ENCODE results near the gene DNMT3B. TPM values are rescaled to one million over a fixed set of nuclear protein-coding genes. Genes with fewer than 3 reads are reported as not detected.

The DNMT3B gene
- total RNA-seq, 2 donors from 2014 or later, result 6.3 to 6.5 TPM

- no peak for ATAC-seq
- DNase-seq, result no peak
- Histone ChIP-seq H3K4me3 (no peak overlapping the region), H3K4me1 (no peaks in the 10 kb centered on the region), H3K27me3 (no peaks in the 10 kb centered on the region), H3K27ac (no peak overlapping the region), H3K9me3 (no peaks in the 10 kb centered on the region), H3K36me3 (replicated peaks in 1 of 2; ENCODE audit: insufficient read depth in 1 of 2, low read depth in 2 of 2) (no peaks in the 10 kb centered on the region)
- intact Hi-C loops (cut with DNase I), result no loop called here
- WGBS, 2 donors, result 77 to 92% methylated on average over 4 of the region's 4 CpGs
- TF ChIP-seq POLR2A (IDR thresholded peaks at IDR 0.05), result no peak
- TF ChIP-seq, protein P1, sequence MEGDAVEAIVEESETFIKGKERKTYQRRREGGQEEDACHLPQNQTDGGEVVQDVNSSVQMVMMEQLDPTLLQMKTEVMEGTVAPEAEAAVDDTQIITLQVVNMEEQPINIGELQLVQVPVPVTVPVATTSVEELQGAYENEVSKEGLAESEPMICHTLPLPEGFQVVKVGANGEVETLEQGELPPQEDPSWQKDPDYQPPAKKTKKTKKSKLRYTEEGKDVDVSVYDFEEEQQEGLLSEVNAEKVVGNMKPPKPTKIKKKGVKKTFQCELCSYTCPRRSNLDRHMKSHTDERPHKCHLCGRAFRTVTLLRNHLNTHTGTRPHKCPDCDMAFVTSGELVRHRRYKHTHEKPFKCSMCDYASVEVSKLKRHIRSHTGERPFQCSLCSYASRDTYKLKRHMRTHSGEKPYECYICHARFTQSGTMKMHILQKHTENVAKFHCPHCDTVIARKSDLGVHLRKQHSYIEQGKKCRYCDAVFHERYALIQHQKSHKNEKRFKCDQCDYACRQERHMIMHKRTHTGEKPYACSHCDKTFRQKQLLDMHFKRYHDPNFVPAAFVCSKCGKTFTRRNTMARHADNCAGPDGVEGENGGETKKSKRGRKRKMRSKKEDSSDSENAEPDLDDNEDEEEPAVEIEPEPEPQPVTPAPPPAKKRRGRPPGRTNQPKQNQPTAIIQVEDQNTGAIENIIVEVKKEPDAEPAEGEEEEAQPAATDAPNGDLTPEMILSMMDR (IDR thresholded peaks at IDR 0.05), result no peak
These were observed 47.7 kb downstream of the DNMT3B start for GRCh38 chr20:32809907-32810306.

DNA sequence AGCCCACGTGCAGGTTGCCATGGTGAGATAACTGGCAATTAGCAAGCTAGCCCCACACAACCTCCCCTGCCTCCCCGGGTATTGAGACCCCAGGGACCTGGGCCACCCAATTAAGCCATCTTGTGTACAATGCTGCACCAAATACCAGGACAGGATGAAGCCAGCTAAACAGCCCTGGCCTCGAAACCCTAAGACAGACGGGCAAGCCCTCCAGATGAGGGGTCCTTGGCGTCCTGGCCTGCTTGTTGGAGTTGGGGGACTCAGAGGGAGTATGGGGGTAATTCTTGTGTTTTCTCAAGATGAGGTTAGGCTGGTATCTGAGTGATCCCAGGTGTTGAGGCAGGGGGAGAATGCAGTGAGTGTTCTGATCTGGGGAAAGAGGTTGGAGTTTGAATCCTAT is 48.8 kb downstream of the DNMT3B start:
- intact Hi-C loops (cut with DNase I), result no loop called here
- ATAC-seq (no peak), DNase-seq (no peak)
- no peak for TF ChIP-seq POLR2A (IDR thresholded peaks at IDR 0.05)
- TF ChIP-seq, protein P1 (IDR thresholded peaks at IDR 0.05), result no peak
- no peaks in the 10 kb centered on the region for H3K9me3 ChIP-seq
- H3K4me3 ChIP-seq, result no peak overlapping the region
- H3K27ac ChIP-seq, result no peak overlapping the region
- WGBS, 2 donors, result 76 to 85% methylated on average over 5 of the region's 5 CpGs
- H3K27me3 ChIP-seq, result no peaks in the 10 kb centered on the region
- H3K36me3 ChIP-seq (replicated peaks in 1 of 2; ENCODE audit: insufficient read depth in 1 of 2, low read depth in 2 of 2), result no peaks in the 10 kb centered on the region
- no peaks in the 10 kb centered on the region for H3K4me1 ChIP-seq

DNA sequence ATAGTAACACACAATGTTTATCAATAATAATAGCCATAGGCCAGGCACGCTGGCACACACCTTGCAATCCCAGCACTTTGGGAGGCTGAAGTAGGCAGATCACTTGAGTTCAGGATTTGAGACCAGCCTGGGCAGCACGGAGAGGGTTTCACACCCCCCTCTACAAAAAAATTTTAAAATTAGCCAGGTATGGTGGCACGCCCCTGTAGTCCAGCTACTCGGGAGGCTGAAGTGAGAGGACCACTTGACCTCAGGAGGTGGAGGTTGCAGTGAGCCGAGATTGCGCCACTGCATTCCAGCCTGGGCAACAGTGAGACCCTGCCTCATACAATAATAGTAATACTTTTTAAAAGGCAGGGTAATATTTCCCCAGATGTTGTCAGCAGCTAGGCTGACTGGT is 49.7 kb downstream of the DNMT3B start:
- Histone ChIP-seq H3K9me3 (no peaks in the 10 kb centered on the region), H3K4me3 (no peak overlapping the region), H3K36me3 (replicated peaks in 1 of 2; ENCODE audit: insufficient read depth in 1 of 2, low read depth in 2 of 2) (no peaks in the 10 kb centered on the region), H3K27ac (no peak overlapping the region), H3K4me1 (no peaks in the 10 kb centered on the region), H3K27me3 (no peaks in the 10 kb centered on the region)
- TF ChIP-seq, protein P1 (IDR thresholded peaks at IDR 0.05), result no peak
- TF ChIP-seq POLR2A (IDR thresholded peaks at IDR 0.05), result no peak
- ATAC-seq, result no peak
- DNase-seq, result no peak
- intact Hi-C loops (cut with DNase I), result no loop called here
- WGBS, 2 donors, result 89 to 100% methylated on average over 1 to 6 of the region's 6 CpGs

DNA sequence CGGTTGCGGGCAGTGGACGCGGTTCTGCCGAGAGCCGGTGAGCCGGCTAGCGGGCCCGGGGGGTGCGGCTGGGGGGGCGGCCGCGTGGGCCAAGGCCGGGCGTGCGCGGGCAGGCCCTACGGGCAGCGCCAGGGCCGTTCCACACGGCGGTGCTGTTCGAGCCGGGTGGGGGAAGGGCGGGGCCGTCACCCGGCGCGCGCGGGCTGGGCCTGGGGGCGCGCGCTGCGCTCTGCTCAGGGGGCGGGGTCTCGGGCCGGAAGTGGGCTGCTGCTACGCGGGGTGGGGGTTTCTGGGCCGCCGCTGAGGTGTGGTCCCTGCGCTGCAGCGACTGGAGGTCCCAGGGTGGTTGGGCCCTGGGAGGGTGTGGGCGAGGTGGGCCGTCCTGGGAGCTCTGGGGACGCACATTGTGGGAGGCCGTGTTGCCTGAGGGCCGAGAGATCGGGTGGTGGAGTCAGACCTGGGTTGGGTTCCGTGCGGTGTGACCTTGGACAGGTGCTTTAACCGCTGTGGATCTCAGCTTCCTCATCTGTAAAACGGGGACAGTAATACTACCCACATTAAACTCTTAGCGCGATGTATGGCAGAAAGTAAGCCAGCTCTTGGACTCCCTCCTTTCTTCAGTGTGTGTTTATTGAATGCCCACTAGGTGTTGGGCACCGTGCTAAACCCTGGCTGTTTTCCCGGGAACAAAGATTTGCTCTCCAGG is 58.0 kb downstream of the DNMT3B start:
- ATAC-seq (peak; percentile 83), DNase-seq (peak in 3 of 4 donors; percentile 68 to 78 (median 74))
- Histone ChIP-seq H3K4me3 (peak overlapping the region; percentile 26 to 61), H3K27me3 (no peaks in the 10 kb centered on the region), H3K9me3 (no peaks in the 10 kb centered on the region), H3K27ac (peak overlapping the region; percentile 87 to 96 (median 95)), H3K36me3 (replicated peaks in 1 of 2; ENCODE audit: insufficient read depth in 1 of 2, low read depth in 2 of 2) (no peaks in the 10 kb centered on the region), H3K4me1 (peaks cover 27% of the 10 kb centered on the region)
- TF ChIP-seq, protein P1 (IDR thresholded peaks at IDR 0.05), result peak in 2 of 7 experiments; percentile 11 to 16
- TF ChIP-seq POLR2A (IDR thresholded peaks at IDR 0.05), result peak in 2 of 3 donors; percentile 46 to 47
- intact Hi-C loops (cut with DNase I), result no loop called here
- 0% methylated on average over 4 to 30 of the region's 58 CpGs for WGBS, 2 donors

Data from body of pancreas (tissue), 4 donors.